ENCODE data around the gene FOXL1. TPM values are rescaled to one million over a fixed set of nuclear protein-coding genes. Genes with fewer than 3 reads are reported as not detected.

FOXL1 gene
- total and polyA plus RNA-seq, 2 of the 13 experiments (the other 11 are each of a cell fraction or from before 2014, with no cell fraction given), result not detected

GRCh38 chr16:86597880-86598606, 19.7 kb downstream of the FOXL1 start (continued):
- no peak for TF ChIP-seq SNAPC4 (CRISPR knock-in tag; IDR thresholded peaks at IDR 0.05)

GRCh38 chr16:86598607-86599565, 20.5 kb downstream of the FOXL1 start:
- BruUV-seq (replicated peaks), result no TSS peak
- POLR2A ChIA-PET, result no interaction called here
- Histone ChIP-seq H3K9ac (ENCODE audit: insufficient read depth, low read depth, low read length) (no peak overlapping the region), H3K4me1 (ENCODE audit: insufficient read depth, low read length) (no peaks in the 10 kb centered on the region), H3K27ac (ENCODE audit: extremely low read length, insufficient read depth, low read length) (no peak overlapping the region), H3K4me2 (ENCODE audit: low read depth, low read length) (no peak overlapping the region), H3K9me3 (ENCODE audit: low read length) (no peaks in the 10 kb centered on the region), H3K27me3 (ENCODE audit: control insufficient read depth in 1 of 2, insufficient read depth in 2 of 2, low read length in 2 of 2) (peaks cover 3 to 45% of the 10 kb centered on the region in 2 experiments; a peak in 4 of 5 replicates), H4K20me1 (ENCODE audit: insufficient read depth, low read length) (no peaks in the 10 kb centered on the region), H2AFZ (ENCODE audit: low read length) (no peak overlapping the region), H3K36me3 (replicated peaks in 1 of 2; ENCODE audit: control insufficient read depth in 1 of 2, insufficient read depth in 2 of 2, low read length in 2 of 2) (no peaks in the 10 kb centered on the region), H3K79me2 (ENCODE audit: insufficient read depth, low read length) (no peaks in the 10 kb centered on the region), H3K4me3 (replicated peaks in 1 of 3; ENCODE audit: insufficient read depth in 1 of 3, low read depth in 2 of 3, low read length in 3 of 3) (no peak overlapping the region)
- no peak for FAIRE-seq
- WGBS (ENCODE audit: low lambda C conversion rate), result 11% methylated on average over 22 of the region's 22 CpGs
- no peak for DNase-seq (ENCODE audit: low spot score)
- CTCF ChIA-PET (ENCODE audit: low intra/inter-chr PET ratio, low total read pairs), result no interaction called here
- in situ Hi-C loops (cut with HindIII; ENCODE audit: extremely low pct_ligation_motif_present, low pct_unique_long_range_greater_than_20kb) (no loop called here), intact Hi-C loops (cut with micrococcal nuclease; ENCODE audit: unreplicated experiment) (no loop called here)
- no peak for ATAC-seq
- TF ChIP-seq FOXA1 (IDR thresholded peaks at IDR 0.05) (no peak), FOXA1 (CRISPR knock-in tag; IDR thresholded peaks at IDR 0.05) (no peak), ZNF512 (CRISPR knock-in tag; IDR thresholded peaks at IDR 0.05) (no peak), NFYB (CRISPR knock-in tag; IDR thresholded peaks at IDR 0.05) (no peak), ZNF207 (IDR thresholded peaks at IDR 0.05; ENCODE audit: borderline replicate concordance) (no peak), ELF1 (CRISPR knock-in tag; IDR thresholded peaks at IDR 0.05) (no peak), ZNF225 (CRISPR knock-in tag; IDR thresholded peaks at IDR 0.05) (no peak), SAP130 (CRISPR knock-in tag; IDR thresholded peaks at IDR 0.05; ENCODE audit: low read depth) (no peak)
